HG03066 (cell line): ENCODE data around the gene SCUBE1.

ENCODE experiments used
- ATAC-seq: cut with Tn5 transposase; IDR thresholded peaks from one replicate; pipeline ENCODE4 v1.9.1; 2021; ENCODE audit warnings: low read depth; ENCODE audit not compliant: unreplicated experiment

The SCUBE1 gene

DNA sequence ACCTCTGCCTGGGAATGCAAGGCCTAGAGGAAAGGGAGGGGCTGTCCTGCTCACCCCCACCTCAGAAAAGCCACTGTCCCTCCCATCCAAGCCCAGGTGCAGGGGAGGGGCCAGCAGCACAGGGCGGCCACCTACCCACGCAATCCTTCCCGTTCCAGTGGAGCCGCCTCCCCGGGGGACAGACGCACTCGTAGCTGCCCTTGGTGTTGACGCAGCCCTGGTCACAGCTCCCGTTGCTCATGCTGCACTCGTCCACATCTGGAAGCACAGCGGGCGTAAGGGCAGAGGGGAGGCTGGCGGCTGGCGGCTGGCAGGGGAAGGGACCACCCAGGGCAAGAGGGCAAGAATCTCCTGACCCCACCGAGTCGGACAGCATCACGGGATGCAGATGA lies 115.9 kb downstream of the SCUBE1 start:
- ATAC-seq = no peak

DNA sequence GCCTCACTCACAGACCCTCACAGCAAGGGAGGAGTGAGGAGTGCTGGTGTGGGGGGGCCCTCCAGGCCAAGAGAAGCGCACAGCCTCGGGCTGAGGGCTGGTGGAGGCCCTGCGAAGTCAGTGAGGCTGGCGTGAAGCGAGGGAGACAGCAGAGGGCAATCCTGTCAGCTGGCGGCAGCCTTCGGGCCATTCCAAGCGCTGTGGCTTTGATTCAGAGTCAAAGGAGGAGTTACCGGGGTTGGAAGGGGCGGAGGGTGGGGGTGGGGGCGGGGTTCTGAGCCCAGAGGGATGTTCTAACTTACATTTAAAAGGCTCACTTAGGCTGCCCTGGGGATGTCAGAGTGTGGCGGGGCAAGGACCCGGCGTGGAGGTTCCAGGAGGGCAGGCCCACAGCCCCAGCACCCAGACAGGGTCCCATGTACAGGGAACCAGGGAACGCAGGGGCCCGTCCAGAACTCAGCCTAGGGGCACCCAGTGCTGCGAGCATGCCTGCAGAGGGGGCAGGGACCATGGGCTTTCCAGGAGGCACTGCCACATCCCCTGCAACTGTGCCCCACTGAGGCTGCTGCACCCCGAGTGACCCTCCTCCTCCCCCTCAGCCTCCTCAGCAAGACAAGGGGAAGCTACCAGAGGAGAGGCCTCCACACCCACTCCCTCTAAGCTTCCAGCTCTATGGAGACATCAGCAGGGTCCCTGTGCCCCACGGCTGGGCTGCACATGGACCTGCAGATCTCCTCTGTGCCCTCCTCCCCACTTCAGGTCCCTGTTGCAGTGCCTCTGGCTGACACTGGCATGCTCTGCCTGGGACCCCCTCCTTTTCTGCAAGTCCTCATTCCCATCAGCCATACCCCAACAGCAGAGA lies 116.6 kb downstream of the SCUBE1 start:
- no peak for ATAC-seq

- no peak for ATAC-seq
Observed at GRCh38 chr22:43225609-43226008, 117.6 kb downstream of the SCUBE1 start.

- ATAC-seq = no peak
Observed at GRCh38 chr22:43222987-43223386, 120.2 kb downstream of the SCUBE1 start.

DNA sequence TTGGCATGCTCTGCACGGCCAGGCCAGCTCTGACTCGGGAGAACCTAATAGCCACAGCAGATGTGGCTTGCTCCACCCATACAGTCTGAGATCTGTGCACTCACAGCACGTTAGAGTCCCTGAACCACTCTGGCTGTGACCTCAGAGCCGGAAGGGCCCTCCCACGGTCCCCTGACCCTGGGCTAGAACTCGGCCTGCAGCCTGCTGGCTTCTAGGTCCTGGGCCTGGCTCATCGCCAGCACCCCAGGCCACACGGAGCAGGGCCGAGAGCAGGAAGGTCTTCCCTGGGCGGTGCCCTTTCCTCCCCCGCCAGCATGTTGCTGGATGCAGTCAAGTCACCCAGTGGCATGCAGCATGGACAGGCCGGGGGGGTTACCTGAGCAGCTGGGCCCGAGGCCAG lies 120.9 kb downstream of the SCUBE1 start:
- no peak for ATAC-seq

- ATAC-seq = no peak
Observed at GRCh38 chr22:43220625-43221380, 122.4 kb downstream of the SCUBE1 start.

- ATAC-seq = no peak
Observed at GRCh38 chr22:43218786-43219185, 124.4 kb downstream of the SCUBE1 start.

- ATAC-seq = no peak
Observed at GRCh38 chr22:43217285-43218030, 125.7 kb downstream of the SCUBE1 start.

DNA sequence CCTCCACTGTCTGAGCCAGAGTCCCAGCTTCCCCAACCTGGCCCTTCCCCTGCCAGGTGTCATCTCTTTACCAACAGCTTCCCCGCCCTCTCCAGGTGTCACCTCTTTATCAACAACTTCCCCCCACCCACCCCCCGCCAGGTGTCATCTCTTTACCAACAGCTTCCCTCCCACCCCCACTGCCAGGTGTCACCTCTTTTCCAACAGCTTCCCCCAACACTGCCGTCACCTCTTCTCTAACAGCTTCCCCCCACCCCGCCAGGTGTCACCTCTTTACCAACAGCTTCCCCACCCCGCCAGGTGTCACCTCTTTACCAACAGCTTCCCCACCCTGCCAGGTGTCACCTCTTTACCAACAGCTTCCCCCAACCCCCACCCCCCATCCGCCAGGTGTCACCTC lies 126.4 kb downstream of the SCUBE1 start:
- no peak for ATAC-seq

DNA sequence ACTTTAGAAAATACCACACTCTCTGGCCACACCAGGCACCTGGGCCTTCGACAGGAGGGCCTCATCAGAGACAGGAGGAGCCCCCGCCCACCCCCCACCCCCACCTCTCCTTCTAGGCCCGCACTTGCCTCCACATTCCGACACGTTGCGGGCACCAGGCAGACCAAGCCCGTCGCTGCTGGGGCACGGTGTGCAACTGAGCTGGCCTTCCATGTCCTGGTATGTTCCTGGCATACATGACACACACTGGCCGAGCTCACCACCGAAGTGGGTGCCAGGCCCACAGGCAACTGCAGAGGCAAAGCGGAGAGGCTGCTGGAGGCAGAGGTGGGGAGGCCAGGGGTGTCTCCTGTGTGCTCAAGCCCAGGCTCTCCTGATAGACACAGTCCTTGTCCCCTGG lies 129.2 kb downstream of the SCUBE1 start:
- no peak for ATAC-seq

DNA sequence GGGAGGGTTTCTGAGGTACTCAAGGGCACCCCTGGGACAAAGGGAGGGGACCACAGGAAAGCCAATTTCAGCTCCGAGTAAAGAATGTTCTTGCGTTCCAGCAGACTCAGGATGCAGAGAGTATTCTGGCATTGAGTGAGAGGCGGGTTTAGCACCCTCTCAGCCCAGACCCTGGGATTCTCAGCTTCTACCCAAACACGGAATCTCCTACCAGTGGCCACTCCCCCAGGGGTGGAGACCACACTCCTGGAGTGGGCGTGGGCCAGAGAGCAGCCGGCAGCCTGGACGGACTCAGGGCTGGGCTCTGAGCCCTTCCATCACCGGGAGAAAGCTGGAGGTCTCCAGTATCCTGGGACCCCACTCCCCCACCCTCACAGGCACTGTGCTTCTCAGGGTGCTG lies 130.1 kb downstream of the SCUBE1 start:
- ATAC-seq = no peak

- ATAC-seq = no peak
Observed at GRCh38 chr22:43212434-43212952, 130.7 kb downstream of the SCUBE1 start.

GRCh38 chr22:43211941-43212433 lies 131.2 kb downstream of the SCUBE1 start:
- ATAC-seq = no peak

GRCh38 chr22:43210631-43211515 lies 132.3 kb downstream of the SCUBE1 start:
- ATAC-seq = no peak

- no peak for ATAC-seq
Observed at GRCh38 chr22:43209971-43210370, 133.2 kb downstream of the SCUBE1 start.

GRCh38 chr22:43209523-43209890 lies 133.7 kb downstream of the SCUBE1 start:
- ATAC-seq = no peak

- no peak for ATAC-seq
Observed at GRCh38 chr22:43208703-43209522, 134.3 kb downstream of the SCUBE1 start.

DNA sequence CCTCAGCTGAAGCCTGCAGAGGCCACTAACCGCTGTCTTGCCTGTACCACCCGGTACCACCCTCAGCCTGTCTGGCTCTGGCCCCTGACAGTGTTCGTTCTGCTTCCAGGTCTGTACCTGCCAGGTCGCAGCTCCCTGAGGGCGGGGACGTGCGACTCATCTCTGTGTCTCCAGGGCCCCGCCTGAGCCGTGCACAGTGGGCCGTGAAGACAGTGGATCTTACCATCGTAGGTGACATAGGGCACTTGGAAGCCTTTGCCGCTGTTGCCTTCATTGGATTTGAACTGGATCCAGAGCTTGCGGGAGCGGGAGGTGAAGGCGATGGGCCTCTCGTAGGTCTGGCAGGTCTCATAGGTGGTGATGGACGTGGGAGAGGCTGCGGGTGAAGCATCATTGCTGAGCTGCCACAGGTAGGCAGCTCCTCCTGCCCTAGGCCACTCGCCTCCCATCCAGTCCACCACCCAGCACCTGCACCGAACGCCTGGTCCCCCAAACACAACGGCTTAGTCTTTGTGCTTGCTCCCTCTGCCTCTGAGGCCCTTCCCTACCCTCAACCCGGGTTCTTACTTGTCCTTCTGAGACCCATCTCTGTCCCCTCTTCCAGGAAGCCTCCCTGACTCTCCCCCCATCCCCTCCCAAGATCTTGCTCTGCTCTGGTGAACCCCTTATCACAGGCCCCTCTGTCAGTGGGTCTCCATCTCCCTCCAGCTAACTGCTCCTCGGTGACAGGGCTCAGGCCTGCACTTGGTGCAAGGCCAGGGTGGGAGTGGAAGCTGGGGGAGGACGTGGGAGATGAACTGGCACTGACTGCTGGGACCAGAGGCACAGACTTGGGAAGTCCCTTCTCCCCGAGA lies 135.1 kb downstream of the SCUBE1 start:
- ATAC-seq = no peak
